ENCODE measurements around the gene CRMP1. TPM values are rescaled to one million over a fixed set of nuclear protein-coding genes. Genes with fewer than 3 reads are reported as not detected.

CRMP1 gene
- total RNA-seq, 1 donor from 2014 or later = 1.4 TPM

DNA sequence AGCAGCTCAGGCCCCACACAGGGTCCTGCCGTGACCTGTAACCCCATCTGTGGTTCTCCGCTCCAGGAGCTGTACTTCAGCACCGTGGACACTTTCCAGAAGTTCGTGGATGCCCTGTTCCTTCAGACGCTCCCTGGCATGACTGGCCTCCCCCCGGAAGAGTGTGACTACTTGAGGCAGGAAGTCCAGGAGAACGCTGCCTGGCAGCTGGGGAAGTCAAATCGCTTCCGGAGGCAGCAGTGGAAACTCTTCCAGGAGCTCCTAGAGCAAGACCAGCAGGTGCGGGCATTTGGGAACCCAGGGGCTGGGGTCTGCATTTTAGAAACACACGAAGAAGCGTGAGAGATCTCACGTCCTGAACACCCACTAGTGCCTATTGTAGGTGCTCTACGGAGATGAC lies 109.4 kb downstream of the CRMP1 start:
- DNase-seq = no peak
- Histone ChIP-seq H3K4me3 (no peak overlapping the region), H3K27me3 (ENCODE audit: low read depth) (no peaks in the 10 kb centered on the region), H3K9me3 (replicated peaks) (no peaks in the 10 kb centered on the region), H3K4me1 (peaks cover 7% of the 10 kb centered on the region), H3K27ac (replicated peaks) (no peak overlapping the region), H3K36me3 (peaks cover 10% of the 10 kb centered on the region)
- intact Hi-C loops (cut with micrococcal nuclease) = no loop called here
- TF ChIP-seq, protein P1, sequence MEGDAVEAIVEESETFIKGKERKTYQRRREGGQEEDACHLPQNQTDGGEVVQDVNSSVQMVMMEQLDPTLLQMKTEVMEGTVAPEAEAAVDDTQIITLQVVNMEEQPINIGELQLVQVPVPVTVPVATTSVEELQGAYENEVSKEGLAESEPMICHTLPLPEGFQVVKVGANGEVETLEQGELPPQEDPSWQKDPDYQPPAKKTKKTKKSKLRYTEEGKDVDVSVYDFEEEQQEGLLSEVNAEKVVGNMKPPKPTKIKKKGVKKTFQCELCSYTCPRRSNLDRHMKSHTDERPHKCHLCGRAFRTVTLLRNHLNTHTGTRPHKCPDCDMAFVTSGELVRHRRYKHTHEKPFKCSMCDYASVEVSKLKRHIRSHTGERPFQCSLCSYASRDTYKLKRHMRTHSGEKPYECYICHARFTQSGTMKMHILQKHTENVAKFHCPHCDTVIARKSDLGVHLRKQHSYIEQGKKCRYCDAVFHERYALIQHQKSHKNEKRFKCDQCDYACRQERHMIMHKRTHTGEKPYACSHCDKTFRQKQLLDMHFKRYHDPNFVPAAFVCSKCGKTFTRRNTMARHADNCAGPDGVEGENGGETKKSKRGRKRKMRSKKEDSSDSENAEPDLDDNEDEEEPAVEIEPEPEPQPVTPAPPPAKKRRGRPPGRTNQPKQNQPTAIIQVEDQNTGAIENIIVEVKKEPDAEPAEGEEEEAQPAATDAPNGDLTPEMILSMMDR (IDR thresholded peaks at IDR 0.05; ENCODE audit: borderline replicate concordance) = no peak

DNA sequence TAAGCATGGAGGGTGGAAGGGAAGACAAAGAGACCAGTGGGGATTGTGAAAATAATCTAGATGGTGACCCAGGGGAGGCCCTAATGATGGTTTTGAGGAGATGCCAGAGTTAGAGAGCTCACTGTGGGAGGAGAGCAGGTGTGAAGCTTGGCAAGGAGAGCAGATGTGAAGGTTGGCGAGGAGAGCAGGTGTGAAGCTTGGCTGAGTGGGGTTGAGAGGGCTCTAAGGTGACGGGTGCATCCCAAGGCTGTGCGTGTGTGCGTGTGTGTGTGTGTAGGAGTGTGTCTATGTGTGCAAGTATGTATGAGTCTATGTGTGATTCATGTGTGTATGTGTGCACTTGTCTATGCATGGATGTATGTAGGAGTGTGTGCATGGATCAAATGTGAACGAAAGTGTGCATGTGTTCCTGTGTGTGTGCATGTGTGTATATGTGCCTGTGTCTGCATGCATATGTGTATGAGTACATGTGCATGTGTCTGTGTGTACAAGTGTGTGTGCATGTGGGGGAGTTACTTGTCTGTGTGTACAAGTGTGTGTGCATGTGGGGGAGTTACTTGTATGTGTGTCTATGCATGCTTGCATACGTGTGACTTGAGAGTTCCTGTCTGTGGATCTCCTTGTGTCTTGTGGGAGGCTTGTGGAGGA lies 109.9 kb downstream of the CRMP1 start:
- no peak for DNase-seq
- TF ChIP-seq, protein P1 (IDR thresholded peaks at IDR 0.05; ENCODE audit: borderline replicate concordance) = no peak
- H3K27ac ChIP-seq (replicated peaks) = no peak overlapping the region
- H3K4me1 ChIP-seq = peaks cover 7% of the 10 kb centered on the region
- H3K27me3 ChIP-seq (ENCODE audit: low read depth) = no peaks in the 10 kb centered on the region
- no peaks in the 10 kb centered on the region for H3K9me3 ChIP-seq (replicated peaks)
- intact Hi-C loops (cut with micrococcal nuclease) = no loop called here
- H3K4me3 ChIP-seq = no peak overlapping the region
- peaks cover 9% of the 10 kb centered on the region for H3K36me3 ChIP-seq

DNA sequence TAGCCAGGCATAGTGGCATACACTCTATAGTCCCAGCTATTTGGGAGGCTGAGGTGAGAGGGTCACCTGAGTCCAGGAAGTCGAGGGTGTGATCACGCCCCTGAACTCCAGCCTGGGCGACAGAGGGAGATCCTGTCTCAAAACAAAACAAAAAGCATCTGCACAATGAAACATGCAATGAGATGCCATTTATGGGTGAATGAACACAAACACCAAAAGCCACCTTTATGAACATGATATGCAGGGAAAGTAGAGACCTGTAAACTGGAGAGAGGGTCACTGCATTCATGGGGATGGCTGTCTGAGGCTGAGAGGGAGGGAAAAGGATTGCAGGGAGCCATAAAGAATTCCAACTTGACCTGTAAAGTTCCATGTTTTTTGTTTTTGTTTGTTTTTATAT lies 111.2 kb downstream of the CRMP1 start:
- Histone ChIP-seq H3K27me3 (ENCODE audit: low read depth) (no peaks in the 10 kb centered on the region), H3K9me3 (replicated peaks) (peaks cover 10% of the 10 kb centered on the region), H3K36me3 (peaks cover 1% of the 10 kb centered on the region), H3K4me1 (peaks cover 7% of the 10 kb centered on the region), H3K27ac (replicated peaks) (no peak overlapping the region), H3K4me3 (no peak overlapping the region)
- intact Hi-C loops (cut with micrococcal nuclease) = no loop called here
- TF ChIP-seq, protein P1 (IDR thresholded peaks at IDR 0.05; ENCODE audit: borderline replicate concordance) = no peak
- no peak for DNase-seq

DNA sequence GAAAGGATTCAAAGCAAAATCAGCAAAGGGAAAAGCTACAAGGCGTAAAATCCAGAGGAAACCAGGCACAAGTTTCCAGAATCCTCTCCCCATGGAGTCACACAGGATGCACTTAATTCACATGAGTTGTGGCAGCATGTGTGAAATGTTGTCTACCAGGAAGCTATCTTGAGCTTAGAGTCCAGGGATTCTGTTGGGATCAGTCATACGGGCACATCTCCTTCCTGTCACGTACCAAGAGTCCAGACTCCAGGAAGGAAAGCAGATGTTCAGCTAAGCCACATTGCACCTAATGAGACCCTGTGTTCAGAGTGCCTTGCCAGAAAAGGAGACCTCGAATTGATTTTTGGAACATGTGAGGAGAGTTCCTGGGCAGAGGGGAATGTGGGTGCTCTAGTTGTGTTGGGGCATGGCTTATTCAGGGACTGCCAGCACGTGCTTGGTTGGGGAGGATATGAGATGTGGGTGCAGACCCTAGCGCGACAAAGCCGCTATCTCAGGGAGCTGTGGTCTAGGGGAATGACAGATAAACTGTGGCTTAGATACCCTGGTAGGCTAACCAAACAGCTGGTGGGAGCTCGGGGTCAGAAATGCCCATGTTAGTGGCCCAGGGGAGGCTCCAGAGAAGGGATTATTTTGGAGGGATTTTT lies 111.9 kb downstream of the CRMP1 start:
- Histone ChIP-seq H3K27me3 (ENCODE audit: low read depth) (no peaks in the 10 kb centered on the region), H3K4me3 (no peak overlapping the region), H3K36me3 (peaks cover 7% of the 10 kb centered on the region), H3K27ac (replicated peaks) (no peak overlapping the region), H3K4me1 (peaks cover 4% of the 10 kb centered on the region), H3K9me3 (replicated peaks) (peaks cover 18% of the 10 kb centered on the region)
- no peak for DNase-seq
- intact Hi-C loops (cut with micrococcal nuclease) = no loop called here
- TF ChIP-seq, protein P1 (IDR thresholded peaks at IDR 0.05; ENCODE audit: borderline replicate concordance) = no peak

- peaks cover 7% of the 10 kb centered on the region for H3K36me3 ChIP-seq
- H3K9me3 ChIP-seq (replicated peaks) = peaks cover 25% of the 10 kb centered on the region
- H3K4me1 ChIP-seq = peaks cover 7% of the 10 kb centered on the region
- no peak overlapping the region for H3K4me3 ChIP-seq
- H3K27ac ChIP-seq (replicated peaks) = no peak overlapping the region
- TF ChIP-seq, protein P1 (IDR thresholded peaks at IDR 0.05; ENCODE audit: borderline replicate concordance) = no peak
- no peak for DNase-seq
- H3K27me3 ChIP-seq (ENCODE audit: low read depth) = no peaks in the 10 kb centered on the region
- intact Hi-C loops (cut with micrococcal nuclease) = no loop called here
Observed at GRCh38 chr4:5776510-5776909, 116.4 kb downstream of the CRMP1 start.
